Stimulated activated CD4-positive, alpha-beta T cell treated with anti-CD3 and anti-CD28 coated beads, Interleukin-2, amount 100 ng/mL, for 4 hours (primary cell): ENCODE data around the gene TBC1D22A.
"Not testable (repeated sequence)": the region's sequence is repeated elsewhere in the genome, so short reads cannot be mapped to it uniquely, and the experiment has no call there.

Source experiments
- DNase-seq: peaks from one replicate; pipeline ENCODE4 v3.0.0-alpha.2; 2020; ENCODE audit warnings: low read depth

The TBC1D22A gene

GRCh38 chr22:47124451-47124881 lies 362.0 kb downstream of the TBC1D22A start:
- DNase-seq, result no peak

DNA sequence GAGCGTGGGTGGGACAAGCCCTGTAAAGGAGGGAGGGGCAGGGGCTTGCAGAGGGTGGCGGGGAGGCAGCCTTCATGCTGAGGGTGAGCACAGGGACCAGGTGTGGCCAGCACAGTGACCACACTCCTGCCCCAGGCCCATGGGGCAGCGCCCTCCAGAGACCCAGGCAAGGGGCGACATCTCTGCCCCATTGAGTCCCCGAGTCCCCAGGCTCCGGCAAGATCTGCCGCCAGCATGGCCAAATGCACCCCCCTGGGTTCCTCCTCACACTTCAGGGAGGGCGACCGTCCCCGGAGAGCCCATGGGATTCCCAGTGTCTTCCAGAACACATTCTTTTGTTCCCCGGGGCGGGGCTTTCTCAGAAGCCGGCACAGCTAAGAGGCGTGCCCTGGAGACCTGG lies 362.5 kb downstream of the TBC1D22A start:
- DNase-seq, result no peak

DNA sequence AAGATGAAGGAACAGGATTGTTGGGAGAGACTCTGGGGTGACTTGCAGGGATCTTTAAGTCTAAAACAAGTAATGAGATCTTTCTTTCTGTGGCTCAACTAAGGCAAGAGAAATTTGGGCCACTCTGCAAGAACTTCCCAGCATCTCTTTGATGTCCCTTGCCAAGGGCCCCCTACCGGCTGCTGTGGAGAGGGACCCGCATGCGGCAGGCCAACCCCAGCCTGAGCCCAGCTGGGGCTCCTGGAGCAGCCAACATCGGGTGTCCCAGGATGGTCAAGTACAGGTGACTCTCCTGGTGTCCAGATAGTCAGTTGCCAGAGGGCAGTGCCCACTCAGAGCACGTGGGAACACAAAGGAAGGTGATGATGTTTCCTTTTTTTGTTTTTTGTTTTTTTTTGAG lies 363.2 kb downstream of the TBC1D22A start:
- no peak for DNase-seq

DNA sequence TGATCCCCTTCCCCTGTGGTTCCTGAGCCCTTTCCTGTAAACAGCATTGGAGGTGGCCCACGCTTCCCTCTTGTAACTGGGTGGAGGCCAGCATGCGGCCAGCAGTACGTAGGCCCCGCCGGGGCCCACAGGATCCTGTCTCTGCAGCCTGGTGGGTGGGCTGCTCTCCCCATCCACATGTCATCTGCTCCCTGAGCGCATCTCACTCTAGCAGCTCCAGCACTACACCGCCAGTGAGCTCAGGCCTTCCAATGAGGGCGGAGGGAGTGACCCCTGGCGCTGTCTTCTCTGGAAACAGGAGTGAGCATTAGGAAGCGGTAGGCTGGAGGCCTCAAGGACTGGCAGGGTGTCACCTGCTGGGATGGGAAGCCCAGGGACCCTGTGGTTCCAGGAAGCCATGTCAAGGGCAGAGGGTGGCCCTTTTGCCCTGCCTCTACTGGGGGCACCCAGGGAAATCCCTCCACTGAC lies 363.9 kb downstream of the TBC1D22A start:
- DNase-seq, result no peak

GRCh38 chr22:47127441-47127871 lies 365.0 kb downstream of the TBC1D22A start:
- DNase-seq, result no peak

DNA sequence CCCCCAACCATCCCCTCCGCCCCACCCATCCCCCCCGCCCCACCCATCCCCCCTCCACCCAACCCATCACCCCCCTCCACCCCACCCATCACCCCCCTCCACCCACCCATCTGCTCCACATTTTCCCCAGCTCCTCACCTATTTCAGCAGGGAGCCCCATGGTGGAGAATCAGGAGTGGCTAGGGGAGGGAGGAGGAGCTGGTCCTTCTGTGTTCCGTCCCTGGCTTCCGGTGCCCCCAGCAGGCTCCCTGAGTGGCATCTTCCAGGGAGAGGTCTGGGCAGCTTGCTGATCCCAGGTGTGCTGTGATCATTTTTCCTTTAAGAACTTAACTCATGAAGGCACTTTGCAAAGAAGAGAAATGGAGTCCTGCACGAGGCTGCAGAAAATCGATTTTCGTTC lies 365.8 kb downstream of the TBC1D22A start:
- no peak for DNase-seq

DNA sequence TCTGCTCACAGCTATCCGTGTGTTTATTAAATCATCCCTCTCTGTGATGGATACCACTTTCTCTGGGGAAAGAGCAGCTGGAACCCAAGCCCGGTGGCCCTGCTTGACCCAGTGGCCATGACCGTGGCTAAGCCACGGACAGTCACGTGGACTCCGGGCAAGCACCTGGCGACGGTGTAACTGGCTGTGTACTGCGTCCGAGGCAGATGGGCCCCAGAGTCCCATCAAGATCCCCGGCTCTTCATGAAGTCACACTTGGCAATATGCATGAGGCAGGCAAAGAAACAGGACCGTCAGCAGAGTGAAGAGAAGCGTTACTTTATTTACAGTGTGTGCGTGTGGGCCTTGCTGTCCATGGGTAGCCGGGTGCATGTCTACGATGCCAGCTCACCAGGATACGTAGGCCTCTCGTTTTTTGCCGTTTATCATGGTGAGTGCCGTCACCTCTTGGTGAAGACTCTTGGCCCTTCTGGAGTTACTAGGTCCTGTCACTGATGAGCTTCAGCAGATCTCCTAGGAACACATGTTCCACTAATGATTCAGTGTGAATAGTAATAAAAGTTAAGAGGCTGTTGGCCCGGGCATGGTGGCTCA lies 366.3 kb downstream of the TBC1D22A start:
- DNase-seq, result no peak

DNA sequence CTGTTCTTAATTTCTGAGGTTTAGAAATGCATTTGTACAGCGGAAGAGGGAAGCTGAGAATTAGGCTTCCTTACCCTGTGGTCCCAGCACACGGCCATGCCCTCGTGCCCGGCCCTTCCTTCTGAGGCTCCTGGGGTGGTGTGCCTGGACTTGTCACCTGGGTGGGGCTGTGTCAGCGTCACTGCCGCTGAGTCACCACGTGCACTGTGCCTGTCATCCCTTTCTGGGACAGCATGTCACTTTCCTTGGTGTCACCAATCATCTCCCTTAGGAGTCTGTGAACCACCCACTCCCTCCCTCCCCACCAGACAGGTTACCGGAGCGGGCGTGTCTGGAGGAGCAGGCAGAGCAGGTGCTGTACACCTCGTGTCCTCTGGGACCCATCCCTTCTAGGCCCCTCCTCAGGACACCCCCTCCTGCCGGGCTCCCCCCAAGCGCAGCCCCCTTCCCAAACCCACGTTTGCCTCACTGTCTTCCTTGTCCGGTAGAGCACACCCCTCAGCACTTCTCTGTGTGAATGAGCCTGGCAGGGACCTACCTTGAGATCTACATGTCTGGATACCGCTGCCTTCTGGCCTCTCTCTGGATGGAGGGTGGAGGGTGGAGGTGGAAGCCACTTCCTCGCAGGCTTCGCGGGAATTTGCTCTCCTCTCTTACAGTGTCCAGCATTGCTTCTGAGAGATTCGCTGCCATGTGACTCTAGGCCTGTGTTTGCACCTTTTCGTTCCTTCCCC lies 367.6 kb downstream of the TBC1D22A start:
- no peak for DNase-seq

DNA sequence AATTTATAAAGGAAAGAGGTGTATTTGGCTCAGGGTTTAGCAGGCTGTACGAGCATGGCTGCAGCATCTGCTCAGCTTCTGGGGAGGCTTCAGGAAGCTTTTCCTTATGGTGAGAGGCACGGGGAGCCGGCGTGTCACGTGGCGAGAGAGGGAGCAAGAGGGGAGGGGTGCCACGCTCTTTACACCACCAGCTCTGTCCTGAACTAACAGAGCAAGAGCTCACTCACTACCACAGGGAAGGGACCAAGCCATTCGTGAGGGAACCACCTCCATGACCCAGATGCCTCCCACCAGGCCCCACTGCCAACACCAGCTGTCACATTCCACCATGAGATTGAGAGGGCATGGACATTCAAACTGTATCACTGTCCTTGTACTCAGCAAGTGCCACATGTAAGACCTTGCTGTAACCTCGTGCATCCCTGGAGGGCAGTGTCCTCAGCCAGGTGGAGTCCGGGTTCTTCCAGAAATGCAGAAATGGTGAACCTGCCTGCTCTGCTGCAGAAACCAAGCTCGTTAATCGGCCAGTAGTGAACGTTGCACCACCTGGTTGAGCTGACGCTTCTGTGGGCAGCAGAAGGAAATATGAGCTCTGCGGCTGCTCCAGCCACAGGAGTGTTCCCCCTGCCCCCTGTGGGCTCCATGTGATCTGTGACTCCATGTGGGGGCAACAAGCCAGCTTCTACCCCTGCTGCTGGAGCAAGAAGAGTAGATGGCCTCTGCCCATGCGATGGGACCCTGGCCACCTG lies 368.6 kb downstream of the TBC1D22A start:
- no peak for DNase-seq

GRCh38 chr22:47131632-47132427 lies 369.4 kb downstream of the TBC1D22A start:
- DNase-seq, result no peak

- DNase-seq, result no peak
Measured at GRCh38 chr22:47132428-47132825, 370.0 kb downstream of the TBC1D22A start.

DNA sequence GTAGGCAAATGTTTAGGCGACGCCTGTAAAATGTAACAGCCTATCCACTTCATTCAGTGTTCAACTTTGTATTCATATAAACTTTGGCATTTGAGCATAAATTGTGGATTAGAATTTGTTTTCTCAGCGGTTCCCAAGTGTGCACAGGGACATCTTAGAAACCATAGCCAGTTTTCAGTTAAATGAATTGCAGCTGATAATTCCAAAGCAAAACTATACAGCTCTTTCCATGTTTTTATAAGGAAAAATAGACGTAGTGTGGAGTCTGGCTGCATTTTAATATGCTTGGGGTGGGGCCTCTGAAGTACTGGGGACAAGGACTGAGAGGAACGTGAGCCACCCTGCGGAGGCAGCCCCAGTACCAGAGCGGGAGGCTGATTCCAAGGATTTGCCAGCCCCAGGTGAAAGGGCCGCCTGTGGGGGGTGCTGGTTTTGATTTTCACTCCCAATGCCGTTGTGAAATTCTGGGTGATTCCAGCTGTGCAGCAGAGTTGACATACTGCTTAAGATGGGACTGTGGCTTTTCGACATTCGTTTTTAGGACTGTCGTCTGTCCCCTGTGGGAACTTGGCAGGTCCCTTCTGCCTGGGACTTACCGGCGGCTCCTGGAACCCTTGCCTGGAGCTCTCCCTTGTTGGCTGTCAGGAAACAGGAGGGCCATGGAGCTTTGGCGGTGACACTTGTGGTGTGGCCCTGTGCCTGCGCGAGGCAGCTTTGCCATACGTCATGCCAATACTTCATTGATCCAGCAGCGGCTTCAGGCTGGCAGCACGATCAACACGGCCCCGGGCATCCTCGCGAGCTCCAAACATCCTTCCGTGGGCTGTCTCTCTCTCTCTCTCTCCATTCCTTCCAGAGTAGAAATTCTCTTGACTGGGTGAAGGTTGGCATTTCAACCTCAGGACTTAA lies 370.9 kb downstream of the TBC1D22A start:
- DNase-seq, result no peak

GRCh38 chr22:47134222-47134621 lies 371.8 kb downstream of the TBC1D22A start:
- no peak for DNase-seq

DNA sequence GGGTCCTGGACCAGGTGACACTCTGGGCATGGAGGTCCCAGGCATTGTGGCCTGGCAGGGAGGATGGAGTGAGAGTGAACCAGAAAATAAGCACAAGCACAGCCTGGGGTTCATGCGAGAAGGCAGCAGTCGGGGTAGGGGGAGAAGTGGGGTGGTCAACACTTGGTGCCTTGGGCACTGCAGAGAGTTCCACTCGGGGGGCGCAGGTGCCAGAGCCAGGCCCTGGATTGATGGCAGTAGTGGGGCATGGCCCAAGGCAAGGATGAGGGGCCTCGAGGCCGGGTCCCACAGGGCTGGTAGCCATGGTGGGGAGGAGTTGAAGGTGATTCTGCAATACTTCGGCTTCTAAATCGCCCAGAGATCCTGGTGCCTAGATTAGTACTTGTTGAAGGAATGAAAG lies 372.9 kb downstream of the TBC1D22A start:
- no peak for DNase-seq

- DNase-seq, result no peak
Measured at GRCh38 chr22:47136050-47136449, 373.6 kb downstream of the TBC1D22A start.

GRCh38 chr22:47136671-47137070 lies 374.2 kb downstream of the TBC1D22A start:
- DNase-seq, result no peak

DNA sequence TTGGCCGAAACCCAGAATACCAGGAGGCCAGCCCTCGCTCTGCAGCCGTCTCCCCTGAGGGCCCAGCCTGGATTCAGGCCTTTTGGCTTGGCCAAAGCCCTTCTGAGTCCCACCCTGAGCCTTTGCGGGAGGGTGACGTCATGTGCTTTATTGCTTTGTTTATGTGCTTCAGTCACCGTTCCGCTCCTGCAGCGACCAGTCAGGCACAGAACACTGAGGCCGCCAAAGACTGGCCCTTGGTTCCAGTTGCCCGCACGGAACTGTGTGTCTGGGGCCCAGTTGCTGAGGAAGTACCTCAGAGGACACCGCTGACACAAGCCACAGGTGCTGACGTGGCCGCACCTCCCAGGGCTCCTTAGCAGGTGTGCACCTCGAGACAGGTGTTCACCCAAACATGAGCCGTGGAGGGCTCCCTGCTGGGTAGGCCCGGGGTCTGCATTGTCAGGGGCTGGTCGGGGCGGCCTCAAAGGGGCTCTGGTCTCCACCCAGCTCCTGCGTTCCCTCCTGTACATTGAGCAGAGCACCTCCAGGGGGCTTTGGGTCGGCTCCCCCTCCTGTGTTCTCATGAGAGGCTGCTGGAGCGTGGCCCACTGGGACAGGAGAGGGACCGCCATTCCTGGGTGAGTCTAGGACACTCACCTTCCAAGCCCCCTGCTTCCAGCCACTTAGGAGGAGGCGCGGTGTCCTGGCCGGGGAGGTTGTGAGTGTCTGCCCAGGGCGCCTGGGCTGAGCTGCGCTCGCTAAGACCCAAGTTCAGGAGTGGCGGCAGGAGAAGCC lies 376.8 kb downstream of the TBC1D22A start:
- no peak for DNase-seq

GRCh38 chr22:47139790-47140119 lies 377.3 kb downstream of the TBC1D22A start:
- DNase-seq, result no peak

DNA sequence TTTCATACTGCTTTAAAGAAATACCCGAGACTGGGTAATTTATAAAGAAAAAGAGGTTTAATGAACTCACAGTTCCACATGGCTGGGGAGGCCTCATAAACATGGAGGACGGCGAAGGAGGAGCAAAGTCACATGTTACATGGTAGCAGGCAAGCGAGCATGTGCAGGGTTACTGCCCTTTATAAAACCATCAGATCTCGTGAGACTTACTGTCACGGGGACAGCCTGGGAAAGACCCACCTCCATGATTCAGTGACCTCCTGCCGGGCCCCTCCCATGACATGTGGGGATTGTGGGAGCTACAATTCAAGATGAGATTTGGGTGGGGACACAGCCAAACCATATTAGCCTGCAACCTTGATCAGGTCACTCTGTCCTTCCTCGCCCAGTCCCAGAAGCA lies 378.5 kb downstream of the TBC1D22A start:
- not testable (repeated sequence) for DNase-seq

DNA sequence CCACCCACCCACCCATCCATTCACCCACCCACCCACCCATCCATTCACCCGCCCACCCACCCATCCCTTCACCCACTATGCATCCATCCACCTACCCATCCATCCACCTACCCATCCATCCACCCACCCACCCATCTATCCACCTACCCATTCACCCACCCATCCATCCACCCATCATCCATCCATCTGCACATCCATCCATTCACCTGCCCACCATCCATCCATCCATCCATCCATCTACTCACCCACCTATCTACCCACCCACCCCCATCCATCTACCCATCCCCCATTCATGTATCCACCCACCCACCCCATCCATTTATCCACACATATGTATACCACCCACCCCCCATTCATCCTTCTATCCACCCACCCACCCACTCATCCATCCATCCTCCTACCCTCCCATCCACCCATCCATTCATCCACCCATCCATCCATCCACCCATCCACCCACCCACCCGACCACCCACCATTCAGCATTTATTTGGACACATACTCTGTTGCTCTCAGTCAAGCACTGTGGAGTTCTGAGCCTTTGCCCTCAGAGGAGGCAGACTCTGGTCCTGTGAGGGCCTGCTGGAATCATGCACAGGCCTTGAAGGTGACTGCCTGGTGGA lies 380.1 kb downstream of the TBC1D22A start:
- no peak for DNase-seq
